Activated naive CD8-positive, alpha-beta T cell treated with anti-CD3 and anti-CD28 coated beads, Interleukin-2, amount 50 U/mL, for 24 hours (primary cell): ENCODE results near the gene NOL4L.

Source experiments
- ATAC-seq: fragments of 150-1000 bp; cut with Tn5 transposase; one replicate; pipeline ENCODE4 v1.10.0; 2021
- DNase-seq: peaks from one replicate; pipeline ENCODE4 v3.0.0; 2021
- H3K27ac Mint-ChIP-seq: one replicate; pipeline ENCODE4 v1.8.0; 2021; ENCODE audit warnings: mild to moderate bottlenecking, mixed read lengths
- H3K27me3 Mint-ChIP-seq: one replicate; pipeline ENCODE4 v1.8.0; 2021; ENCODE audit warnings: mixed read lengths
- H3K36me3 Mint-ChIP-seq: one replicate; pipeline ENCODE4 v1.8.0; 2021; ENCODE audit warnings: low read depth, mixed read lengths
- H3K4me1 Mint-ChIP-seq: one replicate; pipeline ENCODE4 v1.8.0; 2021; ENCODE audit warnings: mixed read lengths
- H3K4me3 Mint-ChIP-seq: one replicate; pipeline ENCODE4 v1.8.0; 2021; ENCODE audit warnings: mild to moderate bottlenecking, moderate library complexity, mixed read lengths
- H3K9me3 Mint-ChIP-seq: one replicate; pipeline ENCODE4 v1.8.0; 2021; ENCODE audit warnings: mixed read lengths

Gene NOL4L

DNA sequence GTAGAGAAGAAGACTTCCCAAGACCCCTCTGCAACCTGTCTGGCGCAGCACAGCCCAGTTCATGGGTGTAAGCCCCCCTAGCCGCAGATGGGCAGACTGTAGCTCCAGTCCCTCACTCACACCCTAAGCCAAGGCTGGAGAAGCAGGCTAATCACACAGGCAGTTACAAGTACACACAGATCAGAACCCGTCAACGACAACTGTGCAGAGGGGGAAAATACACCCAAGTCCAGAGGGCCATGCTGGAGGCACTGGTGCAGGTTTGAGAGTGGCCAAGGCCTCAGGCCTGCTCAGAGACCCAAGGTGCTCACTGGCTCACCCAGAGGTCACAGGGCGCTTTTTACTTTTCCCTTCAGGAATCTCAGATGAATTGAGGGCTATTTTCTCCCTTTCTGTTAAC lies 106.1 kb downstream of the NOL4L start:
- H3K27ac Mint-ChIP-seq, result no peak overlapping the region
- ATAC-seq (no peak), DNase-seq (no peak)
- no peaks in the 10 kb centered on the region for H3K9me3 Mint-ChIP-seq
- H3K4me1 Mint-ChIP-seq, result peaks cover 40% of the 10 kb centered on the region
- H3K4me3 Mint-ChIP-seq, result no peak overlapping the region
- no peaks in the 10 kb centered on the region for H3K36me3 Mint-ChIP-seq
- no peaks in the 10 kb centered on the region for H3K27me3 Mint-ChIP-seq

GRCh38 chr20:32478576-32478975 lies 106.6 kb downstream of the NOL4L start:
- DNase-seq (no peak), ATAC-seq (no peak)
- Mint-ChIP-seq H3K36me3 (no peaks in the 10 kb centered on the region), H3K27ac (no peak overlapping the region), H3K9me3 (no peaks in the 10 kb centered on the region), H3K27me3 (no peaks in the 10 kb centered on the region), H3K4me1 (peaks cover 40% of the 10 kb centered on the region), H3K4me3 (no peak overlapping the region)

- Mint-ChIP-seq H3K4me3 (no peak overlapping the region), H3K4me1 (peaks cover 40% of the 10 kb centered on the region), H3K27ac (no peak overlapping the region), H3K36me3 (no peaks in the 10 kb centered on the region), H3K9me3 (no peaks in the 10 kb centered on the region), H3K27me3 (no peaks in the 10 kb centered on the region)
- DNase-seq (no peak), ATAC-seq (no peak)
Measured at GRCh38 chr20:32477594-32478512, 107.3 kb downstream of the NOL4L start.

GRCh38 chr20:32476684-32477593 lies 108.2 kb downstream of the NOL4L start:
- Mint-ChIP-seq H3K4me1 (peaks cover 38% of the 10 kb centered on the region), H3K9me3 (no peaks in the 10 kb centered on the region), H3K27me3 (no peaks in the 10 kb centered on the region), H3K4me3 (no peak overlapping the region), H3K36me3 (no peaks in the 10 kb centered on the region), H3K27ac (peak overlapping the region; percentile 67)
- DNase-seq, result no peak
- ATAC-seq, result no peak

GRCh38 chr20:32474967-32475811 lies 109.9 kb downstream of the NOL4L start:
- H3K27ac Mint-ChIP-seq, result peak overlapping the region; percentile 67
- H3K4me1 Mint-ChIP-seq, result peaks cover 35% of the 10 kb centered on the region

DNA sequence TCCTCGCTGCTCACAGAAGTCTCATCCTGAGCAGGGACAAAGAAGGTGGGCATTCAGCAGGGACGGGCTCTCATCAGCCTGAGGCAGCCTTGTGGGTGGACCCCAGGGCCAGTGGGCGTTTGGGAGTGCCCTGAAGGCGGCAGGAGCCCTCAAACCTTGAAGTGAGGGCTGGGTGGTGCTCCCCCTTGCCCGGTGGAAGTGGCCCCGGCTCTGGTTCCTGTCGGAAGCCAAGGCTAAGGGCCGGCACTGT lies 110.5 kb downstream of the NOL4L start:
- Mint-ChIP-seq H3K9me3 (no peaks in the 10 kb centered on the region), H3K36me3 (no peaks in the 10 kb centered on the region), H3K4me1 (peaks cover 33% of the 10 kb centered on the region), H3K27ac (no peak overlapping the region), H3K27me3 (no peaks in the 10 kb centered on the region), H3K4me3 (no peak overlapping the region)
- ATAC-seq (no peak), DNase-seq (no peak)

More at GRCh38 chr20:32474967-32475811, 109.9 kb downstream of the NOL4L start:
- DNase-seq (peak; percentile 18), ATAC-seq (peak; percentile 22)
- Mint-ChIP-seq H3K27me3 (no peaks in the 10 kb centered on the region), H3K9me3 (no peaks in the 10 kb centered on the region), H3K36me3 (no peaks in the 10 kb centered on the region), H3K4me3 (no peak overlapping the region)

- H3K4me1 Mint-ChIP-seq, result peaks cover 33% of the 10 kb centered on the region
- no peaks in the 10 kb centered on the region for H3K36me3 Mint-ChIP-seq
- ATAC-seq (no peak), DNase-seq (no peak)
- H3K27me3 Mint-ChIP-seq, result no peaks in the 10 kb centered on the region
- no peak overlapping the region for H3K4me3 Mint-ChIP-seq
- no peak overlapping the region for H3K27ac Mint-ChIP-seq
- no peaks in the 10 kb centered on the region for H3K9me3 Mint-ChIP-seq
Measured at GRCh38 chr20:32474009-32474716, 111.0 kb downstream of the NOL4L start.

- H3K36me3 Mint-ChIP-seq, result no peaks in the 10 kb centered on the region
- no peak overlapping the region for H3K27ac Mint-ChIP-seq
- no peaks in the 10 kb centered on the region for H3K9me3 Mint-ChIP-seq
- H3K4me3 Mint-ChIP-seq, result no peak overlapping the region
- ATAC-seq, result no peak
- no peaks in the 10 kb centered on the region for H3K27me3 Mint-ChIP-seq
- peaks cover 32% of the 10 kb centered on the region for H3K4me1 Mint-ChIP-seq
- no peak for DNase-seq
Measured at GRCh38 chr20:32473231-32474008, 111.7 kb downstream of the NOL4L start.

DNA sequence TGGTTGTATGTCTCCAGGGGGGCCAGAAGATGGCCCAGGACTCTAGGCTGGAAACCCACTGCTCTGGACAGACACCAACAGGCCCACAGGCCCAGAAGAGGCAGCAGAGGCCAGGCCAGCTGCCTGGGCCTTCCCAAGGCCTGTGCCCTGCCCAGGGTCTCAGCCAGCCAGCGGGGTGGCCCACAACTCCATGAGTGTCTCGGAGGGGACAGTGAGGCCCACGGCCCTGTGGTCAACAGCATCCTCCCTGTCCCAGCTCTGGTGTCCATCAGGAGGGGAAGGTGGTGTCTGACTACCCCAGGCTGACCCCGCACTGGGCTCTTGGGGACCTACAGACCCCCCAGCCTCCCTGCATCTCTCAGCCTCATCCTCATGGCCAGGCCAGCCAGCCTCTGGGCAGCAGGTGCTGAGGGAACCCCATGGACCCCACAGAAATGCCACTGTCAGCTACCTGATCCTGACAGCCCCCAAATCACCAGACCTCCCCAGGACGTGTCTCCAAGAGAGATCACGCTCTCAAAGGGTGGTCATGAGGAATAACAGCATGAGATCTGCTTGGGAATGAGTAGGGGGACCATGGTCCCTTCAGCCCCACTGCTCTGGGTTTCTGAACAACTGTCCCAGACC lies 112.4 kb downstream of the NOL4L start:
- no peaks in the 10 kb centered on the region for H3K9me3 Mint-ChIP-seq
- H3K36me3 Mint-ChIP-seq, result no peaks in the 10 kb centered on the region
- DNase-seq (no peak), ATAC-seq (no peak)
- H3K4me3 Mint-ChIP-seq, result no peak overlapping the region
- H3K27me3 Mint-ChIP-seq, result no peaks in the 10 kb centered on the region
- H3K27ac Mint-ChIP-seq, result no peak overlapping the region
- peaks cover 24% of the 10 kb centered on the region for H3K4me1 Mint-ChIP-seq

DNA sequence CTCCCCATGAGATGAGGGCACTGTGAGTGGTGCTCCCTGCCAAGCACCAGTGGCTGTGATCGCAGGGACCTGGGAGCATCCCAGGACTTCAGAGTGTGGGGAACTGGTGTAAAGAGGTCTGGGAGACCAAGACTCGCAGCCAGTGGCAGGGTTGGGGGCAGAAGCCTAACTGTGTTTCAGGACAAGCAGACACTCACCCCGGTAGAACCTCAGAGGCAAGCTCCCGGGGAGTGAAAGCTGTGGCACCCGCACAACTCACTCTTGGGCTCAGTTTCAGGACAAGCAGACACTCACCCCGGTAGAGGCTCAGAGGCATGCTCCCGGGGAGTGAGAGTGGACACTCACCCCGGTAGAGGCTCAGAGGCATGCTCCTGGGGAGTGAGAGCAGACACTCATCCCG lies 114.2 kb downstream of the NOL4L start:
- no peak overlapping the region for H3K27ac Mint-ChIP-seq
- DNase-seq (no peak), ATAC-seq (no peak)
- H3K4me1 Mint-ChIP-seq, result peaks cover 9% of the 10 kb centered on the region
- H3K9me3 Mint-ChIP-seq, result no peaks in the 10 kb centered on the region
- no peaks in the 10 kb centered on the region for H3K27me3 Mint-ChIP-seq
- no peak overlapping the region for H3K4me3 Mint-ChIP-seq
- no peaks in the 10 kb centered on the region for H3K36me3 Mint-ChIP-seq

DNA sequence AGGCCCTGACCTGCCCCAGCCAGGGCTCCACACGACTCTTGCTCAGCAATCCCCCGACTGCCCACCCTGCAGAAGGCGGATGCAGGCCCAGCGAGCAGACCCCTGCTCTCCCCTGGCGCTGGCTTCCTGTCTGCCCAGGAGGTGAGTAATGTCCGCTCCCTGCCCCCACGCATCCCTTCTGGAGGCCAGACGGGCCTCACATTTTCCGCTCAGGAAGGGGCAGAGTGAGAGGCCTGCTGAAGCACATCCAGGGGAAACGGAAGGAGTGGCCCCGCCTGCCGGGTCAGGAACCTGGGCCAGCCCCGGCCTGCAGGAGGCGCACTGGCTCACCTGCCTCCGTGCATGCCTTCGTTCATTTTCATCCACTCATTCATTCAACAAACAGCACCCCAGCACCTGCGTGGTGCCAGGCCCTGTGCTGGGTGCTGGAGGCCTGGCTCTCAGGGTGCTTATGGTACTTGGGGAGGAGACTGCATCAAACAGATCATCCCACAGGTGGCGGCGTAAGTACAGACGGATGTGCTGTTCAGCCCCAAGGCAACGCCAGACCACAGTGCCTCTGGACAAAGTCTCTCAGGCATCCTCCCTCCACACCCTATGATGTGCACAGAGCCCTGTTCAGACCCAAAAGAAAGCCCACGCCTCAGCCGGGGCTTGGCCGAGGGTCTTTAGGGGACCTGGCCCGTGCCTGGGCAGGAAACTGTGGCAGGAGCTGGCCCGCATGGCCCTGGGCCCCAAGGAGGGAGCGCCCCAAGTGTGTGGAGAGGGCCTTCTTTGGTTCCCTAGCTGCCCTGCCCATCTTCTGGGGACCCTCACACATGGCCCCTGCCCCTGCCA lies 114.9 kb downstream of the NOL4L start:
- no peaks in the 10 kb centered on the region for H3K9me3 Mint-ChIP-seq
- no peaks in the 10 kb centered on the region for H3K27me3 Mint-ChIP-seq
- ATAC-seq, result peak; percentile 41
- H3K27ac Mint-ChIP-seq, result peak overlapping the region; percentile 52
- DNase-seq, result peak; percentile 29
- peaks cover 4% of the 10 kb centered on the region for H3K4me1 Mint-ChIP-seq
- no peak overlapping the region for H3K4me3 Mint-ChIP-seq
- no peaks in the 10 kb centered on the region for H3K36me3 Mint-ChIP-seq

DNA sequence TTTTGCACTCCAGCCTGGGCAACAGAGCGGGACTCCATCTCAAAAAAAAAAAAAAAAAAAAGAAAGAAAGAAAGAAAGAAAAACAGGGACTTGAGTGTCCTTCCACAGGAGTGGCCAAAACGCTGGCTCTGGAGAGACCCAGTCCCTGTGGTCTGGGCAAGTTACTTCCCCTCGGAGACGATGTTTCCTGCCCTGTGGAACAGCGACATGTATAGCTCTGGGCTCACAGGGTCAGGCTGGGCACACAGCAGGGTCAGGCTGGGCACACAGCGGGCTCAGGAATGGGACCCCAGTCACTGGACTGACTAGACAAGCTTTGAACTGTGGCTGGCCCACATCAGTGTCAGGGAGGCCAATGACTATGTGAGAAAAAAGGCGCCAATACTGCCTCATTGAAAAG lies 116.3 kb downstream of the NOL4L start:
- Mint-ChIP-seq H3K27me3 (no peaks in the 10 kb centered on the region), H3K27ac (no peak overlapping the region), H3K36me3 (no peaks in the 10 kb centered on the region), H3K4me3 (no peak overlapping the region), H3K9me3 (no peaks in the 10 kb centered on the region), H3K4me1 (peaks cover 4% of the 10 kb centered on the region)
- ATAC-seq (no peak), DNase-seq (no peak)
